Heart left ventricle (tissue), 16 donors: ENCODE measurements around the gene NTRK2. TPM values are rescaled to one million over a fixed set of nuclear protein-coding genes. Genes with fewer than 3 reads are reported as not detected.

Source experiments
- ATAC-seq, 4 donors: fragments of 200-7000 bp; cut with Tn5 transposase; one replicate each; pipeline ENCODE4 v1.9.1; 2020 to 2022; ENCODE audit warnings: moderate library complexity in 4 of 4, mild to moderate bottlenecking in 3 of 4, moderate number of reproducible peaks in 1 of 4
- DNase-seq, 5 donors: peaks; one replicate each; pipeline ENCODE4 v3.0.0-alpha.2; 2020
- H3K27ac ChIP-seq, 12 donors: fragments of 200-600 bp; sonication (generic) in 4 of 12; one replicate each; pipeline versions ENCODE4 v1.5.0 to v1.8.0; 2016 to 2022; ENCODE audit warnings: mild to moderate bottlenecking in 2 of 12
- H3K27me3 ChIP-seq, 9 donors: fragments of 200-600 bp; sonication (generic) in 2 of 9; one replicate each; pipeline versions ENCODE4 v1.5.1 to v1.8.0; 2016 to 2022; ENCODE audit warnings: mild to moderate bottlenecking in 3 of 9
- H3K36me3 ChIP-seq, 9 donors: fragments of 200-600 bp; sonication (generic) in 2 of 9; one replicate each; pipeline versions ENCODE4 v1.5.0 to v1.8.0; 2018 to 2022; ENCODE audit warnings: mild to moderate bottlenecking in 2 of 9
- H3K4me1 ChIP-seq, 12 donors: fragments of 200-600 bp; sonication (generic) in 4 of 12; one replicate each; pipeline versions ENCODE4 v1.5.0 to v1.8.0; 2016 to 2022; ENCODE audit warnings: mild to moderate bottlenecking in 3 of 12
- H3K4me3 ChIP-seq, 12 donors: fragments of 200-600 bp; sonication (generic) in 4 of 12; one replicate each; pipeline versions ENCODE4 v1.5.0 to v1.8.0; 2017 to 2022; ENCODE audit warnings: mild to moderate bottlenecking in 9 of 12, moderate library complexity in 4 of 12
- H3K9me3 ChIP-seq, 12 donors: fragments of 200-600 bp; sonication (generic) in 4 of 12; one replicate each; pipeline versions ENCODE4 v1.5.0 to v1.8.0; 2016 to 2022; ENCODE audit warnings: mild to moderate bottlenecking in 1 of 12
- POLR2A ChIP-seq, 2 donors: fragments of 450-650 bp; IDR thresholded peaks; one replicate each; pipeline ENCODE4 v1.6.1; 2017; ENCODE audit warnings: antibody characterized with exemption in 2 of 2, mild to moderate bottlenecking in 2 of 2, moderate library complexity in 2 of 2
- WGBS, 4 donors: extraction: QIAGEN DNeasy Blood & Tissue Kit in 2 of 4; methylation state at CpG; one replicate each; pipeline versions ENCODE4 v1.1.5 to v1.1.7; 2013 to 2018; 5-methylcytosine and 5-hydroxymethylcytosine counted together
- intact Hi-C, 10 donors: fragments of 100-400 bp; cut with DNase I; formaldehyde crosslinking; loops; one replicate each; pipeline versions ENCODE4 v1.11.1 to v1.14.2; 2022
- polyA plus RNA-seq, 2 donors: library from polyadenylated mRNA; stranded (reverse); fragments of 200-250 nt; gene quantifications; one replicate each; pipeline ENCODE4 v1.2.3, GENCODE V29; 2013
- total RNA-seq, 9 donors: library from RNA; depleted of rRNA in 2 of 9; stranded (reverse); fragments of >200 nt in 2 of 9; fragmentation: NEBNext Ultra II Directional in 3 of 9; extraction: Animal tissue kit (Norgen Biotek cat#: 25700) in 3 of 9; gene quantifications; one replicate each; pipeline versions ENCODE4 v1.1.0 to v1.2.4, GENCODE V29; 2016 to 2023
- TF ChIP-seq, protein P1 (sequence below), 12 donors: fragments of 200-600 bp; sonication (generic) in 4 of 12; IDR thresholded peaks; one replicate each; pipeline versions ENCODE4 v1.5.0 to v1.8.0; 2018 to 2022; ENCODE audit warnings: antibody characterized with exemption in 12 of 12, mild to moderate bottlenecking in 5 of 12
- donor health status: ischemic (EF 13 %, LVEDD 7.1; RV severe dilation, severe dysfunction).
- donor health status: healthy with polysubstance abuse.
- donor health status: DM: no; HTN: yes; CAD: no.
- donor health status: DM: no; HTN: no; CAD: no.
- donor health status: ischemic (EF 25% LVEDD 6.9; RV normal size, moderate dysfunction).
- donor health status: ischemic (EF 25% LVEDD 5.7; RV mildly dilated, moderate dysfunction).
- donor health status: healthy.
- donor health status: DM: yes; HTN: yes; CAD: no.
- donor health status: ischemic (EF 35%, LVEDD 5.7; RV mildly dilated, moderate dysfunction).
- donor health status: nonischemic (EF 11% LVEDD 7.7; RV severe dilation, severe dysfunction).
- donor health status: DM: yes; HTN: yes; CAD: no.
- donor health status: PGD.
- donor health status: ischemic (EF 29% LVEDD 5.4; RV normal size, mild dysfunction).
- donor health status: nonischemic (EF 23%, LVEDD 6.1; RV moderate dilation, normal function).

Gene NTRK2
- total and polyA plus RNA-seq, 11 donors: 0.86 to 16.0 (median 2.4) TPM

- Histone ChIP-seq H3K27me3 (no peaks in the 10 kb centered on the region), H3K9me3 (no peaks in the 10 kb centered on the region), H3K36me3 (no peaks in the 10 kb centered on the region), H3K4me1 (no peaks in the 10 kb centered on the region), H3K4me3 (no peak overlapping the region), H3K27ac (no peak overlapping the region)
- intact Hi-C loops: no loop called here
- no peak for ATAC-seq
- no peak for DNase-seq
- WGBS, 4 donors: 88 to 93% (median 90%) methylated on average over 5 of the region's 5 CpGs
- TF ChIP-seq, protein P1, sequence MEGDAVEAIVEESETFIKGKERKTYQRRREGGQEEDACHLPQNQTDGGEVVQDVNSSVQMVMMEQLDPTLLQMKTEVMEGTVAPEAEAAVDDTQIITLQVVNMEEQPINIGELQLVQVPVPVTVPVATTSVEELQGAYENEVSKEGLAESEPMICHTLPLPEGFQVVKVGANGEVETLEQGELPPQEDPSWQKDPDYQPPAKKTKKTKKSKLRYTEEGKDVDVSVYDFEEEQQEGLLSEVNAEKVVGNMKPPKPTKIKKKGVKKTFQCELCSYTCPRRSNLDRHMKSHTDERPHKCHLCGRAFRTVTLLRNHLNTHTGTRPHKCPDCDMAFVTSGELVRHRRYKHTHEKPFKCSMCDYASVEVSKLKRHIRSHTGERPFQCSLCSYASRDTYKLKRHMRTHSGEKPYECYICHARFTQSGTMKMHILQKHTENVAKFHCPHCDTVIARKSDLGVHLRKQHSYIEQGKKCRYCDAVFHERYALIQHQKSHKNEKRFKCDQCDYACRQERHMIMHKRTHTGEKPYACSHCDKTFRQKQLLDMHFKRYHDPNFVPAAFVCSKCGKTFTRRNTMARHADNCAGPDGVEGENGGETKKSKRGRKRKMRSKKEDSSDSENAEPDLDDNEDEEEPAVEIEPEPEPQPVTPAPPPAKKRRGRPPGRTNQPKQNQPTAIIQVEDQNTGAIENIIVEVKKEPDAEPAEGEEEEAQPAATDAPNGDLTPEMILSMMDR (IDR thresholded peaks at IDR 0.05): no peak
- TF ChIP-seq POLR2A (IDR thresholded peaks at IDR 0.05): no peak
Observed at GRCh38 chr9:84812355-84812754, 142.8 kb downstream of the NTRK2 start.

DNA sequence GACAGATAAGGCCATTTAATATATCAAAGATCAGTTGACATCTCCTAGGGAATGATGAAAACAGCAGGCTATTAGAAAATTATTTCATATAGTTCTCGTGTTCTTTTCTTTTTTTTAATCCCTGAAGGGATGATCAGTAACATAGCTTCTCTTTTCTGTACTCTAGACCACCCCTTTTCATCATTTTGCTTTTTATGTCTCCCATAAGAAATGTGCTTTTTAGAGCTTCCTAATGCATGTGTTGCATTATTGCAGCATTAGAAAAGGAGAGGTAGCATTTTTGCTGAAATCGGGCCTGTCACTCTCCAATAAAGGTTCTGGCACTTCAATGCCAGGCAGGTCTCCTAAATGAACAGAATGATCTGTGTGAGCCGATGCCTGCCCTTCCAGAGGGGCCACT is 143.3 kb downstream of the NTRK2 start:
- TF ChIP-seq POLR2A (IDR thresholded peaks at IDR 0.05): no peak
- TF ChIP-seq, protein P1 (IDR thresholded peaks at IDR 0.05): no peak
- H3K4me3 ChIP-seq: no peak overlapping the region
- no peak for DNase-seq

GRCh38 chr9:84815554-84815953 is 146.0 kb downstream of the NTRK2 start:
- WGBS, 4 donors: 88 to 94% (median 91%) methylated on average over 1 of the region's 1 CpG
- intact Hi-C loops: loop anchor here in 1 of 10 donors (5.0 kb wide), 1 partner anchor 48 kb away; no protein-coding TSS in a partner anchor
- no peak for TF ChIP-seq POLR2A (IDR thresholded peaks at IDR 0.05)
- TF ChIP-seq, protein P1 (IDR thresholded peaks at IDR 0.05): no peak
- H3K4me1 ChIP-seq: no peaks in the 10 kb centered on the region
- no peak for ATAC-seq
- H3K27ac ChIP-seq: no peak overlapping the region
- H3K4me3 ChIP-seq: no peak overlapping the region
- H3K36me3 ChIP-seq: no peaks in the 10 kb centered on the region
- H3K27me3 ChIP-seq: no peaks in the 10 kb centered on the region
- H3K9me3 ChIP-seq: no peaks in the 10 kb centered on the region
- DNase-seq: no peak

More for the DNA sequence above, 143.3 kb downstream of the NTRK2 start:
- Histone ChIP-seq H3K4me1 (no peaks in the 10 kb centered on the region), H3K27ac (no peak overlapping the region), H3K27me3 (no peaks in the 10 kb centered on the region), H3K9me3 (no peaks in the 10 kb centered on the region), H3K36me3 (no peaks in the 10 kb centered on the region)
- 79 to 85% (median 84%) methylated on average over 3 of the region's 3 CpGs for WGBS, 4 donors
- ATAC-seq: no peak
- intact Hi-C loops: no loop called here

- Histone ChIP-seq H3K27me3 (no peaks in the 10 kb centered on the region), H3K9me3 (no peaks in the 10 kb centered on the region), H3K36me3 (no peaks in the 10 kb centered on the region), H3K27ac (no peak overlapping the region), H3K4me1 (peaks cover 0 to 11% (median 0%) of the 10 kb centered on the region in 12 donors), H3K4me3 (no peak overlapping the region)
- ATAC-seq (no peak), DNase-seq (no peak)
- 94 to 97% (median 95%) methylated on average over 6 of the region's 6 CpGs for WGBS, 4 donors
- TF ChIP-seq POLR2A (IDR thresholded peaks at IDR 0.05): no peak
- TF ChIP-seq, protein P1 (IDR thresholded peaks at IDR 0.05): no peak
- intact Hi-C loops: loop anchor here in 1 of 10 donors (5.0 kb wide), 1 partner anchor 50 kb away; no protein-coding TSS in a partner anchor
Observed at GRCh38 chr9:84817038-84817437, 147.5 kb downstream of the NTRK2 start.
